Upper lobe of left lung (tissue), 6 donors: ENCODE data around the gene GALNT13. TPM values are rescaled to one million over a fixed set of nuclear protein-coding genes. Genes with fewer than 3 reads are reported as not detected.

Source experiments
- ATAC-seq, 2 donors: fragments of 200-7000 bp; cut with Tn5 transposase; one replicate each; pipeline ENCODE4 v1.9.1; 2022; ENCODE audit warnings: mild to moderate bottlenecking in 2 of 2, moderate library complexity in 2 of 2; ENCODE audit not compliant: low FRiP score in 2 of 2
- DNase-seq, 2 donors: peaks; one replicate each; pipeline ENCODE4 v3.0.0-alpha.2; 2019 to 2020
- H3K27ac ChIP-seq, 4 donors: fragments of 200-600 bp; sonication (generic); one replicate each; pipeline ENCODE4 v1.5.1; 2016 to 2019
- H3K27me3 ChIP-seq, 4 donors: fragments of 200-600 bp; sonication (generic); one replicate each; pipeline ENCODE4 v1.5.1; 2017 to 2019
- H3K36me3 ChIP-seq, 4 donors: fragments of 200-600 bp; sonication (generic); one replicate each; pipeline ENCODE4 v1.5.1; 2016 to 2019
- H3K4me1 ChIP-seq, 4 donors: fragments of 200-600 bp; sonication (generic); one replicate each; pipeline ENCODE4 v1.5.1; 2018 to 2019
- H3K4me3 ChIP-seq, 4 donors: fragments of 200-600 bp; sonication (generic); one replicate each; pipeline ENCODE4 v1.5.1; 2017 to 2019; ENCODE audit warnings: mild to moderate bottlenecking in 2 of 4, moderate library complexity in 1 of 4
- H3K9me3 ChIP-seq, 4 donors: fragments of 200-600 bp; sonication (generic); one replicate each; pipeline ENCODE4 v1.5.1; 2018 to 2019
- EP300 ChIP-seq, 4 donors: sonication (generic); formaldehyde crosslinking; IDR thresholded peaks; one replicate each; pipeline ENCODE4 v1.5.1; 2017; ENCODE audit warnings: antibody characterized with exemption in 4 of 4, control low read depth in 2 of 4
- POLR2A ChIP-seq, 4 donors: fragments of 450-650 bp; IDR thresholded peaks; one replicate each; pipeline ENCODE4 v1.5.1; 2016 to 2017; ENCODE audit warnings: antibody characterized with exemption in 4 of 4, mild to moderate bottlenecking in 2 of 4
- POLR2AphosphoS5 ChIP-seq, 2 donors: sonication (generic); formaldehyde crosslinking; IDR thresholded peaks; one replicate each; pipeline ENCODE4 v1.5.1; 2017; ENCODE audit warnings: antibody characterized with exemption in 2 of 2
- WGBS, 2 donors: methylation state at CpG; one replicate each; pipeline ENCODE4 v1.1.5; 2017 to 2018; 5-methylcytosine and 5-hydroxymethylcytosine counted together
- total RNA-seq, 6 donors: library from RNA; depleted of rRNA in 4 of 6; stranded (reverse); fragments of >200 nt in 4 of 6; gene quantifications; one replicate each; pipeline versions ENCODE4 v1.1.0 to v1.2.1, GENCODE V29; 2016 to 2021
- TF ChIP-seq, protein P1 (sequence below), 6 experiments: fragments of 450-650 bp in 4 of 6; fragments of 200-600 bp in 2 of 6; sonication (generic) in 2 of 6; IDR thresholded peaks; one replicate each; pipeline ENCODE4 v1.5.1; 2016 to 2019; ENCODE audit warnings: antibody characterized with exemption in 6 of 6
- donor health status: DM: no; HTN: no; CAD: no; lungs with moderate emphysema.
- donor health status: DM: no; HTN: yes; CAD: no; lungs with severe emphysema.

Gene GALNT13
- total RNA-seq, 6 donors from 2014 or later: 1.6 to 4.1 (median 2.8) TPM

DNA sequence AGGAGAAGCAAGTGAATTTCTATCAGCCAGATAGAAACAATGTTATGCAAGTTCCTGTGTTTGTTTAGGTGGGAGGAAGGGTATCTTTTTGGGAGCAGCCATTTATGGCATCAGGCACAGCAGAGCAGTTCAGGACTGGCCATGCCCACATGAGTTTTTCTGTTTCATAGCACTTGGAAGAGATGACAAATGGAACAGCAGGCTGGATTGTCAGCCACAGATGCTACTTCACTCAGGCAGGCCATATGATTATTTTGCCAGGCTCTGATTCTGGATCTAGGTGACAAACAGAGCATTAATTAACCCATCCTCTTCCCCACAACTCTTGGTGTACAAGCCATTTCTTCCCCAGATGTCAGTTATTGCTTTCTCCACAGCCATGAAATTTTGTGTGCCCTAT, 63.8 kb downstream of the GALNT13 start:
- TF ChIP-seq POLR2A (IDR thresholded peaks at IDR 0.05): no peak
- no peak for TF ChIP-seq EP300 (IDR thresholded peaks at IDR 0.05)
- TF ChIP-seq, protein P1, sequence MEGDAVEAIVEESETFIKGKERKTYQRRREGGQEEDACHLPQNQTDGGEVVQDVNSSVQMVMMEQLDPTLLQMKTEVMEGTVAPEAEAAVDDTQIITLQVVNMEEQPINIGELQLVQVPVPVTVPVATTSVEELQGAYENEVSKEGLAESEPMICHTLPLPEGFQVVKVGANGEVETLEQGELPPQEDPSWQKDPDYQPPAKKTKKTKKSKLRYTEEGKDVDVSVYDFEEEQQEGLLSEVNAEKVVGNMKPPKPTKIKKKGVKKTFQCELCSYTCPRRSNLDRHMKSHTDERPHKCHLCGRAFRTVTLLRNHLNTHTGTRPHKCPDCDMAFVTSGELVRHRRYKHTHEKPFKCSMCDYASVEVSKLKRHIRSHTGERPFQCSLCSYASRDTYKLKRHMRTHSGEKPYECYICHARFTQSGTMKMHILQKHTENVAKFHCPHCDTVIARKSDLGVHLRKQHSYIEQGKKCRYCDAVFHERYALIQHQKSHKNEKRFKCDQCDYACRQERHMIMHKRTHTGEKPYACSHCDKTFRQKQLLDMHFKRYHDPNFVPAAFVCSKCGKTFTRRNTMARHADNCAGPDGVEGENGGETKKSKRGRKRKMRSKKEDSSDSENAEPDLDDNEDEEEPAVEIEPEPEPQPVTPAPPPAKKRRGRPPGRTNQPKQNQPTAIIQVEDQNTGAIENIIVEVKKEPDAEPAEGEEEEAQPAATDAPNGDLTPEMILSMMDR (IDR thresholded peaks at IDR 0.05): no peak
- TF ChIP-seq POLR2AphosphoS5 (IDR thresholded peaks at IDR 0.05): no peak

DNA sequence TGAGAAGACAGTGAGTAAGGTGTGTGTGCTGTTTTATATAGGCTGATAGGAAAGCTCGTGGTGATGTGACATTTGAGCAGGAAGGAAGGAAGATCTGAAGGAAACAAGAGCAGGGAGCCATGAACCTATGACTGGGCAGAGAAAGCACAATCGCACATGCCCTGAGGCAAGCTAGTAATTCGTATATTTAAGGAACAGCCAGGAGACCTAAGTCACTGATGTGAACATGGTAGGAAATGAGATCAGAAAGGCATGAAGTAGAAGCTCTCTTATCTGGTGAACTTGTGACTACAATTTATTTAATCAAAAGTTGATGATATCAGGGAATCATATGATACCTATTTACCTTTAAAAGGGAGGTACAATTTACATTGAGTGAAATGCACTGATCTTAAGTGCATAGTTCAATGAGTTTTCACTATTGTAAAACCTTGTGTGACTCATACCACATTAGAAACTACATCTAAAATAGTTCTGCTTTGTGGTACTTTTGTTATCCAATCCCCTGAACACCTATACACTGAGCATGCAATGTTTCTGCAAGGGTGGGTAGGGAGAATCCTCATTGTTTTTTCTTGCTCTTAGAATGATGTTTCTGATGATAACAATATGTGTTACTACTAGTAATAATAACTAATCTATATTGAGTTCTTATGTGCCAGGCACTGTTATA, 67.5 kb downstream of the GALNT13 start:
- TF ChIP-seq POLR2A (IDR thresholded peaks at IDR 0.05) (no peak), EP300 (IDR thresholded peaks at IDR 0.05) (no peak), POLR2AphosphoS5 (IDR thresholded peaks at IDR 0.05) (no peak)
- TF ChIP-seq, protein P1 (IDR thresholded peaks at IDR 0.05): no peak
- no peaks in the 10 kb centered on the region for H3K36me3 ChIP-seq
- no peaks in the 10 kb centered on the region for H3K27me3 ChIP-seq
- H3K27ac ChIP-seq: no peak overlapping the region
- H3K4me1 ChIP-seq: no peaks in the 10 kb centered on the region
- H3K4me3 ChIP-seq: no peak overlapping the region
- DNase-seq: no peak
- no peaks in the 10 kb centered on the region for H3K9me3 ChIP-seq
- 49 to 65% methylated on average over 3 of the region's 3 CpGs for WGBS, 2 donors
- no peak for ATAC-seq

More for the DNA sequence above, 63.8 kb downstream of the GALNT13 start:
- Histone ChIP-seq H3K27ac (no peak overlapping the region), H3K4me1 (no peaks in the 10 kb centered on the region), H3K4me3 (no peak overlapping the region), H3K27me3 (no peaks in the 10 kb centered on the region), H3K9me3 (no peaks in the 10 kb centered on the region), H3K36me3 (no peaks in the 10 kb centered on the region)
- DNase-seq (no peak), ATAC-seq (no peak)

DNA sequence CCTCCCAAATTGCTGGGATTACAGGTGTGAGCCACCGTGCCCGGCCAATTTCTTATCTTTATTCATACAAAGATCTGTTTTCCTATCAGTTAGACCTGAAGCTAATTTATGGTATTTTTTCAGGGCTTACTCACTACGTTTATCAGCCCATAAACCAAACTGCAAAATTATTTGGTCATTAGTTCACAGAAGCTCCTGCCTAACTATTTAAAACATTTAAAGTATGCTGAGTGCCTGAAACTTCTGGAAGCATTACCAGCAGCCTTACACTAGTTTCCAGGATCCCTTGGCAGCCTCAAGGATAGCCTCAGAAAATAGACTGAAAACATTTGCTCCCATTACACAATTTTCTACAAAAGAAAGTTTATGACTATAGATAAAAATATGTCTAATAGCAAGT, 68.8 kb downstream of the GALNT13 start:
- H3K27ac ChIP-seq: no peak overlapping the region
- H3K4me3 ChIP-seq: no peak overlapping the region
- no peak for TF ChIP-seq POLR2A (IDR thresholded peaks at IDR 0.05)
- no peak for TF ChIP-seq EP300 (IDR thresholded peaks at IDR 0.05)
- TF ChIP-seq, protein P1 (IDR thresholded peaks at IDR 0.05): no peak
- TF ChIP-seq POLR2AphosphoS5 (IDR thresholded peaks at IDR 0.05): no peak
- H3K36me3 ChIP-seq: no peaks in the 10 kb centered on the region
- no peaks in the 10 kb centered on the region for H3K9me3 ChIP-seq
- no peaks in the 10 kb centered on the region for H3K27me3 ChIP-seq
- H3K4me1 ChIP-seq: no peaks in the 10 kb centered on the region
- WGBS, 2 donors: 44 to 47% methylated on average over 3 of the region's 3 CpGs
- DNase-seq (no peak), ATAC-seq (peak; percentile 37 to 57)

DNA sequence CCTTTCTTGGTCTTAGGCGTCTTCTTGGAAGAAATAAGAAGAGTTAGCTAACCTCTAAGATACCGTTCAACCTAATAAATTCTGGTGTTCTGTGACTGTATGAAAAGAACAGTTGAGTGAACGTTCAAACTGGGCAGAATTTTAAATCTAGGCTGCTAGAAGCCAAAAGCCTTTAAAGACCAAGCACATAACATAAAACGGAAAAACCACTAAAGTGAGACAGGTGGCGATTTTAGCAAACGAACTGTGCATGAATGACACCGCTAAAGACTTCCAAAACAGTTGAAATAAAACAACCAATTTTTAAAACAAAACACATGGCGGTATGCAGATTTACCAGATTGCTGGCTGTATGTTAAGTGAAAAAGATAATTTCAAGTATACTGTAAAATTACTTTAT, 73.1 kb downstream of the GALNT13 start:
- ATAC-seq: no peak
- DNase-seq: no peak
- H3K36me3 ChIP-seq: no peaks in the 10 kb centered on the region
- no peak overlapping the region for H3K4me3 ChIP-seq
- WGBS, 2 donors: 87 to 90% methylated on average over 8 of the region's 8 CpGs
- no peaks in the 10 kb centered on the region for H3K27me3 ChIP-seq
- no peaks in the 10 kb centered on the region for H3K9me3 ChIP-seq
- no peaks in the 10 kb centered on the region for H3K4me1 ChIP-seq
- H3K27ac ChIP-seq: no peak overlapping the region
- TF ChIP-seq POLR2A (IDR thresholded peaks at IDR 0.05): no peak
- no peak for TF ChIP-seq EP300 (IDR thresholded peaks at IDR 0.05)
- TF ChIP-seq, protein P1 (IDR thresholded peaks at IDR 0.05): no peak
- no peak for TF ChIP-seq POLR2AphosphoS5 (IDR thresholded peaks at IDR 0.05)

DNA sequence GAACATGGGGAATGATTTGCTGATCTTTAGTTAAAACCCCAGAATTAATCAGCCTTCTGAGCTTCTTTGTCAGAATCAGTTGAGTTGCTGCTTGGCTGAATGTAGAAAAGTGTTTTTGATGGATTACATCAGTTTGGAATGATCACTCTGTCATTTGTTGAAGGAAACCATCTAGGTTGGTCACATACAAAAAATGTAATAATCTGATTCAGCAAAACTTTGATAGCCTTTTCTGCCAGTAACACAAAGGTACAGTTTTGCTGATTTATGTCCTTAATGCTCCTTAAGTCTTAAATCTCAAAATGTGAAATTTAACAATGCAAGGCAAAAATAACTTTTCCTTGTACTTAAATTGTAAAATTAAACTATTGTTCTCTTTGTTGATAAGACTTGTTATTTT, 74.3 kb downstream of the GALNT13 start:
- Histone ChIP-seq H3K27ac (no peak overlapping the region), H3K4me1 (no peaks in the 10 kb centered on the region), H3K36me3 (no peaks in the 10 kb centered on the region), H3K4me3 (no peak overlapping the region), H3K27me3 (no peaks in the 10 kb centered on the region), H3K9me3 (no peaks in the 10 kb centered on the region)
- TF ChIP-seq, protein P1 (IDR thresholded peaks at IDR 0.05): no peak
- TF ChIP-seq POLR2A (IDR thresholded peaks at IDR 0.05) (no peak), EP300 (IDR thresholded peaks at IDR 0.05) (no peak), POLR2AphosphoS5 (IDR thresholded peaks at IDR 0.05) (no peak)
- ATAC-seq: no peak
- DNase-seq: no peak
